ENCODE results near the gene ATP9B.

DNA sequence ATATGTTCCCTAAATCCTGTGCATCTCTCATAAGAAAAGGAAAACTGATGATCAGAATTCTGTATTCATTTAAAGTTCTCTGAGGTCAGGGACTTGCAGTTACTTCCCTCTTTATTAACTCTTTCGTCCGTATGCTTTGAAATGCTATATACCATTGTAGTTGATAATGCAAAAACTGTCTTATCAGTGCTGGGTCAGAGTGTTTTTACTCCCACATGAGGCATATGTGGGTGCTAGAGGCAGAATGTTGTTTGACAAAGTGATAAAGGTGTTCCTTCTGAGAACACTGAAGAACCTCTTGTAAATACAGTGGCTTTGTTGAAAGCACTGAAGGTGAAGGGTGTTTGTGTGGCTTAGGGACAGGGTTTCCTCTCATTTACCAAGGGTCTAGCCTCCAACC lies 190.0 kb downstream of the ATP9B start:
- TF ChIP-seq, protein P1, sequence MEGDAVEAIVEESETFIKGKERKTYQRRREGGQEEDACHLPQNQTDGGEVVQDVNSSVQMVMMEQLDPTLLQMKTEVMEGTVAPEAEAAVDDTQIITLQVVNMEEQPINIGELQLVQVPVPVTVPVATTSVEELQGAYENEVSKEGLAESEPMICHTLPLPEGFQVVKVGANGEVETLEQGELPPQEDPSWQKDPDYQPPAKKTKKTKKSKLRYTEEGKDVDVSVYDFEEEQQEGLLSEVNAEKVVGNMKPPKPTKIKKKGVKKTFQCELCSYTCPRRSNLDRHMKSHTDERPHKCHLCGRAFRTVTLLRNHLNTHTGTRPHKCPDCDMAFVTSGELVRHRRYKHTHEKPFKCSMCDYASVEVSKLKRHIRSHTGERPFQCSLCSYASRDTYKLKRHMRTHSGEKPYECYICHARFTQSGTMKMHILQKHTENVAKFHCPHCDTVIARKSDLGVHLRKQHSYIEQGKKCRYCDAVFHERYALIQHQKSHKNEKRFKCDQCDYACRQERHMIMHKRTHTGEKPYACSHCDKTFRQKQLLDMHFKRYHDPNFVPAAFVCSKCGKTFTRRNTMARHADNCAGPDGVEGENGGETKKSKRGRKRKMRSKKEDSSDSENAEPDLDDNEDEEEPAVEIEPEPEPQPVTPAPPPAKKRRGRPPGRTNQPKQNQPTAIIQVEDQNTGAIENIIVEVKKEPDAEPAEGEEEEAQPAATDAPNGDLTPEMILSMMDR (IDR thresholded peaks at IDR 0.05; ENCODE audit: insufficient read depth, low read depth, low read length): no peak
- TF ChIP-seq EZH2 (IDR thresholded peaks at IDR 0.05; ENCODE audit: insufficient read depth, low read length): no peak

Data from astrocyte (in vitro differentiated cells and primary cell).